H9 (cell line): ENCODE results near the gene TNIK. TPM values are rescaled to one million over a fixed set of nuclear protein-coding genes. Genes with fewer than 3 reads are reported as not detected.

Experiments
- DNase-seq: peaks from one replicate; pipeline ENCODE4 v3.0.0-alpha.2; 2017
- H2AFZ ChIP-seq: one replicate; pipeline ENCODE4 v1.6.1; 2013; ENCODE audit warnings: mild to moderate bottlenecking, low read length, control low read depth, moderate library complexity
- H2AK5ac ChIP-seq: 2 replicates; pipeline ENCODE4 v1.6.1; 2013; ENCODE audit warnings: low read length, control low read depth, mixed read lengths; ENCODE audit not compliant: insufficient read length
- H2BK120ac ChIP-seq: one replicate; pipeline ENCODE4 v1.6.1; 2013; ENCODE audit warnings: low read depth, mild to moderate bottlenecking, low read length, control low read depth, inconsistent platforms; ENCODE audit not compliant: poor library complexity, severe bottlenecking
- H2BK12ac ChIP-seq: 2 replicates; pipeline ENCODE4 v1.6.1; 2013; ENCODE audit warnings: low read length, control low read depth, mixed read lengths, low read depth; ENCODE audit not compliant: insufficient read length
- H2BK15ac ChIP-seq: 2 replicates; pipeline ENCODE4 v1.6.1; 2013; ENCODE audit warnings: low read depth, low read length, control low read depth
- H2BK20ac ChIP-seq: one replicate; pipeline ENCODE4 v1.6.1; 2013; ENCODE audit warnings: low read depth, mild to moderate bottlenecking, low read length, control low read depth, inconsistent platforms; ENCODE audit not compliant: poor library complexity, severe bottlenecking
- H2BK5ac ChIP-seq: 2 replicates; pipeline ENCODE4 v1.6.1; 2013; ENCODE audit warnings: low read length, control low read depth, mixed read lengths; ENCODE audit not compliant: insufficient read length
- H3K14ac ChIP-seq: 2 replicates; pipeline ENCODE4 v1.6.1; 2013; ENCODE audit warnings: low read length, control low read depth; ENCODE audit not compliant: insufficient read depth
- H3K18ac ChIP-seq: 2 replicates; pipeline ENCODE4 v1.6.1; 2013; ENCODE audit warnings: low read depth, mild to moderate bottlenecking, mixed read lengths, low read length, control low read depth; ENCODE audit not compliant: insufficient read length
- H3K23ac ChIP-seq: 2 replicates; pipeline ENCODE4 v1.6.1; 2013; ENCODE audit warnings: low read length, control low read depth, mixed read lengths, low read depth; ENCODE audit not compliant: insufficient read length
- H3K23me2 ChIP-seq: 2 replicates; pipeline ENCODE4 v1.6.1; 2013; ENCODE audit warnings: low read depth, mild to moderate bottlenecking, mixed read lengths, low read length, control low read depth; ENCODE audit not compliant: insufficient read length, poor library complexity, severe bottlenecking
- H3K27ac ChIP-seq: 2 replicates; pipeline ENCODE4 v1.5.1; 2013; ENCODE audit warnings: low read length, control low read depth, mixed read lengths, low read depth; ENCODE audit not compliant: insufficient read length
- H3K27me3 ChIP-seq: 2 replicates; pipeline ENCODE4 v1.6.1; 2013; ENCODE audit warnings: low read length, control low read depth, inconsistent platforms; ENCODE audit not compliant: insufficient read depth
- H3K4ac ChIP-seq: 2 replicates; pipeline ENCODE4 v1.6.1; 2013; ENCODE audit warnings: low read depth, mild to moderate bottlenecking, control low read depth, inconsistent platforms, low read length, moderate library complexity
- H3K4me1 ChIP-seq: 2 replicates; pipeline ENCODE4 v1.6.1; 2013; ENCODE audit warnings: low read length, control low read depth, inconsistent platforms; ENCODE audit not compliant: insufficient read depth
- H3K4me2 ChIP-seq: 2 replicates; pipeline ENCODE4 v1.6.1; 2013; ENCODE audit warnings: low read length, control low read depth, mixed read lengths; ENCODE audit not compliant: insufficient read length, insufficient read depth
- H3K56ac ChIP-seq: 2 replicates; pipeline ENCODE4 v1.6.1; 2013; ENCODE audit warnings: low read depth, mild to moderate bottlenecking, mixed read lengths, low read length, control low read depth; ENCODE audit not compliant: insufficient read length
- H3K79me1 ChIP-seq: 2 replicates; pipeline ENCODE4 v1.6.1; 2013; ENCODE audit warnings: low read depth, mild to moderate bottlenecking, moderate library complexity, low read length, control low read depth, inconsistent platforms; ENCODE audit not compliant: insufficient read depth, poor library complexity, severe bottlenecking
- H3K79me2 ChIP-seq: 2 replicates; pipeline ENCODE4 v1.6.1; 2013; ENCODE audit warnings: low read length, control low read depth, inconsistent platforms; ENCODE audit not compliant: insufficient read depth
- H3K9ac ChIP-seq: 2 replicates; pipeline ENCODE4 v1.6.1; 2013; ENCODE audit warnings: low read length, control low read depth, mixed read lengths; ENCODE audit not compliant: insufficient read length; ENCODE audit errors: extremely low read depth
- H3K9me3 ChIP-seq: one replicate; pipeline ENCODE4 v1.6.1; 2013; ENCODE audit warnings: low read depth, low read length, inconsistent platforms; ENCODE audit not compliant: control insufficient read depth
- H3T11ph ChIP-seq: one replicate; pipeline ENCODE4 v1.6.1; 2013; ENCODE audit warnings: mild to moderate bottlenecking, low read length, control low read depth, inconsistent platforms
- H4K20me1 ChIP-seq: one replicate; pipeline ENCODE4 v1.6.1; 2013; ENCODE audit not compliant: control insufficient read depth, insufficient read length, insufficient read depth
- H4K5ac ChIP-seq: 2 replicates; pipeline ENCODE4 v1.6.1; 2013; ENCODE audit warnings: low read depth, mild to moderate bottlenecking, mixed read lengths, low read length, control low read depth; ENCODE audit not compliant: insufficient read length
- H4K8ac ChIP-seq: replicated peaks from 2 replicates; pipeline ENCODE4 v1.6.1; 2013; ENCODE audit warnings: low read length, control low read depth, mixed read lengths, low read depth; ENCODE audit not compliant: insufficient read length
- H4K91ac ChIP-seq: 2 replicates; pipeline ENCODE4 v1.6.1; 2013; ENCODE audit warnings: low read depth, mild to moderate bottlenecking, moderate library complexity, mixed read lengths, low read length, control low read depth; ENCODE audit not compliant: insufficient read length
- H3K27ac Mint-ChIP-seq, 3 experiments: 2 replicates in 2 of 3; 3 replicates in 1 of 3; pipeline ENCODE4 v1.8.0; 2020 to 2021; ENCODE audit warnings: mixed read lengths in 3 of 3, mild to moderate bottlenecking in 1 of 3, moderate library complexity in 1 of 3
- H3K27me3 Mint-ChIP-seq: 2 replicates; pipeline ENCODE4 v1.8.0; 2021; ENCODE audit warnings: low read depth, mild to moderate bottlenecking, moderate library complexity, mixed read lengths
- H3K36me3 Mint-ChIP-seq, 3 experiments: 2 replicates in 2 of 3; 3 replicates in 1 of 3; pipeline ENCODE4 v1.8.0; 2020 to 2021; ENCODE audit warnings: low read depth in 3 of 3, mixed read lengths in 3 of 3; ENCODE audit not compliant: insufficient read depth in 1 of 3
- H3K4me1 Mint-ChIP-seq, 2 experiments: 2 replicates each; pipeline ENCODE4 v1.8.0; 2020; ENCODE audit warnings: mixed read lengths in 2 of 2
- H3K4me3 Mint-ChIP-seq, 2 experiments: 2 replicates in 1 of 2; 3 replicates in 1 of 2; pipeline ENCODE4 v1.8.0; 2020 to 2021; ENCODE audit warnings: mild to moderate bottlenecking in 2 of 2, mixed read lengths in 2 of 2, moderate library complexity in 1 of 2
- H3K9me3 Mint-ChIP-seq, 2 experiments: 2 replicates in 1 of 2; 3 replicates in 1 of 2; pipeline ENCODE4 v1.8.0; 2020; ENCODE audit warnings: mild to moderate bottlenecking in 2 of 2, mixed read lengths in 2 of 2, moderate library complexity in 1 of 2
- CTCF ChIP-seq: fragments of 200-600 bp; sonication (generic); conservative IDR thresholded peaks from 3 replicates; pipeline ENCODE4 v1.8.0; 2021; ENCODE audit warnings: antibody characterized with exemption, mild to moderate bottlenecking
- WGBS: extraction: QIAGEN DNeasy Blood & Tissue Kit; methylation state at CpG from one replicate; pipeline ENCODE4 v1.1.7; 2013; ENCODE audit warnings: missing lambda C conversion rate, low lambda C conversion rate, mixed read lengths; ENCODE audit not compliant: insufficient read length; ENCODE audit errors: extremely low coverage; 5-methylcytosine and 5-hydroxymethylcytosine counted together
- total RNA-seq: library from RNA; stranded (reverse); gene quantifications from 2 replicates; pipeline ENCODE4 v1.2.1, GENCODE V29; 2021

TNIK gene
- total RNA-seq, 1 experiment from 2014 or later = 15.9 TPM

GRCh38 chr3:171379961-171380483 is 80.2 kb downstream of the TNIK start:
- H3K4me1 ChIP-seq = peaks cover 28% of the 10 kb centered on the region
- no peak overlapping the region for H3T11ph ChIP-seq
- H3K9ac ChIP-seq = no peak overlapping the region
- H2BK120ac ChIP-seq = no peak overlapping the region
- Mint-ChIP-seq H3K4me1 (peaks cover 47 to 59% of the 10 kb centered on the region in 2 experiments), H3K27me3 (no peaks in the 10 kb centered on the region), H3K36me3 (no peaks in the 10 kb centered on the region), H3K9me3 (no peaks in the 10 kb centered on the region), H3K27ac (no peak overlapping the region; a peak in 1 of 7 replicates), H3K4me3 (no peak overlapping the region)
- no peak overlapping the region for H2BK15ac ChIP-seq
- H3K4ac ChIP-seq = no peak overlapping the region
- H4K5ac ChIP-seq = no peak overlapping the region
- H3K18ac ChIP-seq = no peak overlapping the region
- H2BK12ac ChIP-seq = no peak overlapping the region
- no peak overlapping the region for H3K14ac ChIP-seq
- H4K20me1 ChIP-seq = no peaks in the 10 kb centered on the region
- no peak overlapping the region for H2BK5ac ChIP-seq
- H3K23ac ChIP-seq = no peak overlapping the region
- H3K79me1 ChIP-seq = no peaks in the 10 kb centered on the region
- no CpG with 5 or more reads among the region's 8 CpGs for WGBS
- TF ChIP-seq CTCF = no peak
- H3K9me3 ChIP-seq = no peaks in the 10 kb centered on the region
- H2AFZ ChIP-seq = no peak overlapping the region
- no peak overlapping the region for H3K27ac ChIP-seq
- no peaks in the 10 kb centered on the region for H3K27me3 ChIP-seq
- H3K4me2 ChIP-seq = no peak overlapping the region
- no peak overlapping the region for H2AK5ac ChIP-seq
- H4K8ac ChIP-seq = no peak overlapping the region
- H3K23me2 ChIP-seq = no peaks in the 10 kb centered on the region
- H3K79me2 ChIP-seq = peaks cover 11% of the 10 kb centered on the region; the same call in 1 of the 2 replicates
- DNase-seq = no peak
- H4K91ac ChIP-seq = no peak overlapping the region
- no peak overlapping the region for H2BK20ac ChIP-seq
- H3K56ac ChIP-seq = no peak overlapping the region
